SKM-1 treated with dmso at 0.1 percent for 144 hours (cell line): ENCODE measurements around the gene NIT2.
"Not testable (repeated sequence)": the region's sequence is repeated elsewhere in the genome, so short reads cannot be mapped to it uniquely, and the experiment has no call there.

Experiments used
- DNase-seq: peaks from one replicate; lab custom pipeline; 2025; ENCODE audit not compliant: unreplicated experiment; lab: John Stamatoyannopoulos, UW

Gene NIT2

DNA sequence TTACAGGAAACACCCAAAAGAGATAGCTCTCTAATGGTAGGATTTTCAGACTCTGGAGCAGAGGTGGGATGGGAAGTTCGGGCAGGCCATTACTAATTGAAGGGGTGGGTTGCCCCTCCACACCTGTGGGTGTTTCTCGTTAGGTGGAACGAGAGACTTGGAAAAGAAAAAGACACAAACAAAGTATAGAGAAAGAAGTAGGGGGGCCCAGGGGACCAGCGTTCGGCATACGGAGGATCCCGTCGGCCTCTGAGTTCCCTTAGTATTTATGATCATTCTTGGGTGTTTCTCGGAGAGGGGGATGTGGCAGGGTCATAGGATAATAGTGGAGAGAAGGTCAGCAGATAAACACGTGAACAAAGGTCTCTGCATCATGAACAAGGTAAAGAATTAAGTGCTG is 1.7 kb downstream of the NIT2 start:
- not testable (repeated sequence) for DNase-seq

DNA sequence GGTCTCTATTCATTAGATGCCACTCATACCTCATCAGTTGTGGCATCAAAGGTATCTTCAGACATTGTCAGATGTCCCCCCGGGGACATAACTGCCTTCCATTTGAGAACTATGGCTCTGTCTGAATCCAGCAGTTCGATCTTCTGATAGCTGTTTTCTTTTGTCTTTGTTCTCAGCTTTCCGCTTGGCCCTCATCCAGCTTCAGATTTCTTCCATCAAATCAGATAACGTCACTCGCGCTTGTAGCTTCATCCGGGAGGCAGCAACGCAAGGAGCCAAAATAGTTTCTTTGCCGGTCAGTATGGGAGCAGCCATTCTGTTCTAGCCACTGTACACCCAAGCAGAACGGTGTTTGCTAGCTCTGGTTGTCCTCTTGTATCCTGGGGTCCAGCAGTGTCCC is 4.4 kb downstream of the NIT2 start:
- no peak for DNase-seq

DNA sequence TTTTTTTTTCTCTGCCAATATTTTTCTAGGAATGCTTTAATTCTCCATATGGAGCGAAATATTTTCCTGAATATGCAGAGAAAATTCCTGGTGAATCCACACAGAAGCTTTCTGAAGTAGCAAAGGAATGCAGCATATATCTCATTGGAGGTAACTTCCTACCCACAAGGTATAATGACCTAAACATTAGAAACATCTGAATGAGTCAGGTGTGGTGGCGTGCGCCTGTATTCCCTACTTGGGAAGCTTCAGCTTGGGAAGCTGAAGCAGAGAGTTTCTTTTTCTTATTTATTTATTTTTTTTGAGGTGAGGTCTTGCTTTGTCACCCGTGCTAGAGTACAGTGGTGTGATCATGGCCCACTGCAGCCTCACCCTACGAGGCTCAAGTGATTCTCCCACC is 5.2 kb downstream of the NIT2 start:
- DNase-seq, result no peak

GRCh38 chr3:100340527-100340926 is 6.0 kb downstream of the NIT2 start:
- no peak for DNase-seq

DNA sequence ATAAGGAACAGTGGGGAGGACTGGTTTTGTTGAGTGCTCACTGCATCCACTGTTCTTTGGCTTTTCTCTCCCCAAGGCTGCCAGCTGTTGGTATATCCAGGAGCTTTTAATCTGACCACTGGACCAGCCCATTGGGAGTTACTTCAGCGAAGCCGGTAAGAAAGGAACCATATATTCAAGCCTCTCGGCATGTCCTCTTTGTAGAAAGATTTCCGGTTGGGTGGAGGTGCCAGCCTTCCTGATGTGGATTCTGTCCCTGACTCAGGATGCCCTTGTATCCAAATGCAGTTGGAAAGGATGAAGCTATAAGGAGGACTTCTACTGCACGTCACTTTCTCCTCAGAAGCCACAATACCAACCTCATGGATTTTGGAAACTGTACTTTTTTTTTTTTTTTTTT is 14.2 kb downstream of the NIT2 start:
- DNase-seq, result no peak

GRCh38 chr3:100351770-100352169 is 17.2 kb downstream of the NIT2 start:
- DNase-seq, result not testable (repeated sequence)

GRCh38 chr3:100352296-100353231 is 18.0 kb downstream of the NIT2 start:
- no peak for DNase-seq

GRCh38 chr3:100354850-100355249 is 20.3 kb downstream of the NIT2 start:
- no peak for DNase-seq

DNA sequence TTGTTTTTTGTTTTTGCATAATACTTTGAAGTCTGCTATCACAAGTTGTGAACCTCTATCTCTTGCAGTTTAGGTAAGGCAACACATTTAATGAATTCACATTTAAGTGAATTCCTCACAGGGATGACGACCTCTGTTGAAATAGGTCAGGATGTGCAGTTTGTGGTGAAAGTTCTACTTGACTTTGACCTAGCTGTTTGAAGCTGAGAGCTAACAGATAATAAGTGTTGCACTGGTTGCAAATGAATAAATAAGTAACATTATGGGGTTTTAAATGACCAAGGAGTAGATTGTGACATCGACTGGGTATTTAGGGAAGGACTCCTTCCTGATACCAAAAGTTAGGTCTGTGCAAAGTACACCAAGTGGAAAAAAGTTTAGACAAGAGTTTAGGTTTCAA is 23.9 kb downstream of the NIT2 start:
- DNase-seq, result no peak

DNA sequence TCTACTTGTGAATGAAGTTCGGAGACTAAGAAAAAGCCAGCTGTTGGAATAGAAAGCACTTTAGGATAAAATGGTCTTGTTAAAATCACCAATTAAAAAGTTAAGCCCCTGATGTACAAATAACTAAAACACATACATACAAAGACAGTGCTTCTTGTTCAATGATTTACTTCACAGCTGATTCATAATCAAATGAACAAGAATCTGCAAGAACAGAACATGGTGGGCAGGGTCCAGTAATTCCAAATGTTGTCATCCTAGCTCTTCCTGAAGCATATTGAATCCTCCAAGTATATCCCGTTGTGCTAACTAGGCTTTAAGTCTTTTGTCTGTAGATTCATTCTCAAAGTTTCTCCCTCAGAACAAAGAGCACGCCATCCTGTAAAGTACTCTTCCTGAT is 24.5 kb downstream of the NIT2 start:
- no peak for DNase-seq

DNA sequence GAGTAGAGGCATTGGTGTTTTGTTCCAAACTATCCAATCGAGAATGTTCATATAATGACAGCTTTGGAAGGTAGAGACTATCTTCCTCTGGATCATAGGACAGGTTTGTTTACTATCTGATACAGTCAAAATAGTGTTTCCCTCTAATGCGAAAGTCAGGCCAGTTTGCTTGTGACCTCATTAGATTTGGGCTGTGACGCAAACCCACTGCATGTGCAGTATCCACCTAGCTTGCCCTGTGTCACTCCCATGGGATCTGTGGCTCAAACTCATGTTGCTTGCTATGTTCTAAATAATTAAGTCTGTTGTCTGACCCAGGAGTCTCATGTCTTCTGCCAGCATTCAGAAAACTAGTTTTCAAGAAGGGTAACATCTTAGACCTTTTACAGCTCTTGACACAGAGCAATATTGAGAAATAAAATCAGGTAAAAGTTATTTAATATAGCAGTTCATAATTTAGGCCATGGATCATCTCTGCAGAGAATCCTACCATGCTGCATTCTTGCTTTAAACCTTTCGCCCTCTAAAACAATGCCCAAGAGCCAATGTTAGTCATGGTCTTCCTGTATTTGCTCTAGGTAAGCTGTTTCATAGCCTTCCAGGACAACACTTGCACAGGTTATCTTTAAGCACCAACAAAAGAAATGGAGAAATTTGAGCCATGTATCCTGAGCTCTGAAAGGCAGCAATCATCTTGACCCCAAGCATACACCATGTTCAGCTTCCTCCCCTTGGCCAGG is 26.4 kb downstream of the NIT2 start:
- DNase-seq, result no peak

- no peak for DNase-seq
Observed at GRCh38 chr3:100361897-100362296, 27.3 kb downstream of the NIT2 start.

GRCh38 chr3:100364421-100364820 is 29.9 kb downstream of the NIT2 start:
- DNase-seq, result no peak

GRCh38 chr3:100366424-100366823 is 31.9 kb downstream of the NIT2 start:
- DNase-seq, result no peak

DNA sequence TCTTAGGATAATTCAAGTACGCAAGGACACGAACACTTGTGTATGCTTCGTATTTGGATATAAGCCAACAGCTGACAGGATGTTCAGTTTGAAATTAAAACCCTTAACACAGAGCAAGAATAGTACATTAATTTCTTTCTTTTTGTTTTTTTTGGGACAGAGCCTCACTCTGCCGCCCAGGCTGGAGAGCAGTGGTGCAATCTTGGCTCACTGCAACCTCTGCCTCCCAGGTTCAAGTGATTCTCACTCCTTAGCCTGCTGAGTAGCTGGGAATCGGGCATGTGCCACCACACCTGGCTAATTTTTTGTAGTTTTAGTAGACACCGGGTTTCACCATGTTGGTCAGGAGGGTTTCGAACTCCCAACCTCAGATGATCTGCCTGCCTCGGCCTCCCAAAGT is 33.9 kb downstream of the NIT2 start:
- no peak for DNase-seq

GRCh38 chr3:100370756-100371155 is 36.2 kb downstream of the NIT2 start:
- no peak for DNase-seq

DNA sequence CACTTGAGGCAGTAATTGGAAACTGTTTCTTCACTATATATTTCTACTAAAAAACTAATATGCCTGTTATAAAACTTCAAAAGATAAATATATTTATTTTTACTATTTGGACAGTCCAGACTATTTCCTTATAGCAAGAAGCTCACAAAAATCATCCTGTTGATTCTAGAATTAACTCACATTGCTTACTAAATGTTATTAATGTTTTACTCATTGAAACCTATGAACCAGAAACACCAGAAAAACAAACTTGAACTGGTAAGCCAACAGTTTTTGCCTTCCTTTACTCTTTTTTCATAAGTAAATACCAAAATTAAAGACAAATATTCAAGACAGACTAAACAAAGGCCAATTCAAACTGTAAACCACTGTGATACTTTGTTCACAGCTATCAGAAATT is 40.0 kb downstream of the NIT2 start:
- DNase-seq, result no peak

- DNase-seq, result no peak
Observed at GRCh38 chr3:100376301-100376700, 41.7 kb downstream of the NIT2 start.

DNA sequence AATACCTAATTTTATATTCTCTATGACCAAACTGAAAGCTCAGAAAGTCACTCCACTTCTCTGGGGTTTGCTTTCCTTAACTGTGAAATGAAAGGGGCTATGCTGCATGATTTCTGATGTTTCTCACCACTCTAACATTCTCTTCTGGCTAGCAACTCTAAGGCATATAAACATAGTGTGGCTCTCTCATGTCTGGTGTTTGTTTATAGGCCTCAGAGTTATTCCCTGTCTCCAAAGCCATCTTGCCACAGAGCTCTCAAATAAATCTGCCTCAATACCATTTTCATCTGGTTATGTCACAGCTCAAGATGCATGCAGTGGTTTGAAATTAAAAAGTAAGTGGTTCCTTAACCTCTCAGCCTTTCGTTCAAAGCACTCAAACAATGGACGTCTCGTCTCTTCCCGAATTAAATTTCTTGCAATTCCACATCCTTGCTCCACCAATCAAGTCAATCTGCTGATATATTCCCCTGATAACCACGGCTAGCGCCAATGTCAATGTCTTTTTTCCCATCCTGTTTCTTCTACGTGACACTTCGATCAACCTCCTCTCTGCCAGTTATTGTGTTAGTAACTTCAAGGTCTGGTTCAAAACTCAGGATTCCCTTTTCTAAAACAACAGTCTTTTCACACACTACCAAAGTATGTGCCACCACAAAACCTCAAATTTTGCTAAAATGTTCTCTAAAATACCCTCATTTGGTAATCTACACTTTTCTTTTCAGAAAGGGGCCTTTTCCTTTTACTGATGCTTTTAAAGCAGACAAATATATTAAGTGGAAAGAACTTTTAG is 50.4 kb downstream of the NIT2 start:
- no peak for DNase-seq

GRCh38 chr3:100386437-100387074 is 52.0 kb downstream of the NIT2 start:
- no peak for DNase-seq

GRCh38 chr3:100389025-100389424 is 54.5 kb downstream of the NIT2 start:
- DNase-seq, result no peak
